Keratinocyte (primary cell): ENCODE data around the gene LRRC4C. TPM values are rescaled to one million over a fixed set of nuclear protein-coding genes. Genes with fewer than 3 reads are reported as not detected.

Experiments used
- DNase-seq: peaks from one replicate; pipeline ENCODE4 v3.0.0-alpha.2; 2011; ENCODE audit warnings: low read depth, missing footprints, low spot score
- FAIRE-seq: peaks from 2 replicates; lab custom pipeline; 2011; peaks lifted over from hg19 to GRCh38; lab: Jason Lieb, UNC
- H2AFZ ChIP-seq: 2 replicates; pipeline ENCODE4 v1.6.0; 2012; ENCODE audit warnings: low read length, control low read depth, inconsistent platforms; ENCODE audit not compliant: control insufficient read depth
- H3K27ac ChIP-seq: 2 replicates; pipeline ENCODE4 v1.5.1; 2011; ENCODE audit warnings: low read length; ENCODE audit not compliant: control insufficient read depth, insufficient read depth
- H3K27me3 ChIP-seq: 3 replicates; pipeline ENCODE4 v1.6.0; 2011; ENCODE audit warnings: low read length; ENCODE audit not compliant: control insufficient read depth, insufficient read depth; ENCODE audit errors: extremely low read depth
- H3K36me3 ChIP-seq, 2 experiments: 2 replicates in 1 of 2; 3 replicates in 1 of 2; pipeline ENCODE4 v1.5.1; 2011; ENCODE audit warnings: low read length in 2 of 2, mild to moderate bottlenecking in 1 of 2; ENCODE audit not compliant: control insufficient read depth in 2 of 2, insufficient read depth in 2 of 2; ENCODE audit errors: extremely low read depth in 1 of 2
- H3K4me1 ChIP-seq: 3 replicates; pipeline ENCODE4 v1.5.1; 2011; ENCODE audit warnings: low read length; ENCODE audit not compliant: control insufficient read depth, insufficient read depth; ENCODE audit errors: extremely low read depth
- H3K4me2 ChIP-seq: 3 replicates; pipeline ENCODE4 v1.6.0; 2011; ENCODE audit warnings: low read depth, low read length; ENCODE audit not compliant: control insufficient read depth, insufficient read depth; ENCODE audit errors: extremely low read depth
- H3K4me3 ChIP-seq, 3 experiments: fragments of 200-600 bp in 1 of 3; sonication (generic) in 1 of 3; 2 replicates in 2 of 3; 3 replicates in 1 of 3; pipeline ENCODE4 v1.5.1; 2011 to 2016; ENCODE audit warnings: low read length in 3 of 3, mild to moderate bottlenecking in 3 of 3, control low read depth in 2 of 3, inconsistent platforms in 1 of 3, low read depth in 1 of 3, mixed read lengths in 1 of 3, mixed run types in 1 of 3, moderate library complexity in 1 of 3; ENCODE audit not compliant: control insufficient read depth in 2 of 3, insufficient read depth in 2 of 3; ENCODE audit errors: extremely low read depth in 1 of 3
- H3K79me2 ChIP-seq: 2 replicates; pipeline ENCODE4 v1.6.0; 2012; ENCODE audit warnings: low read length; ENCODE audit not compliant: control insufficient read depth, insufficient read depth
- H3K9ac ChIP-seq: 3 replicates; pipeline ENCODE4 v1.6.0; 2011; ENCODE audit warnings: low read length; ENCODE audit not compliant: control insufficient read depth, insufficient read depth; ENCODE audit errors: extremely low read depth
- H3K9me1 ChIP-seq: 3 replicates; pipeline ENCODE4 v1.6.0; 2011; ENCODE audit warnings: low read length; ENCODE audit not compliant: control insufficient read depth, insufficient read depth; ENCODE audit errors: extremely low read depth
- H3K9me3 ChIP-seq: 2 replicates; pipeline ENCODE4 v1.5.1; 2012; ENCODE audit warnings: low read depth, low read length; ENCODE audit not compliant: control insufficient read depth
- H4K20me1 ChIP-seq: 3 replicates; pipeline ENCODE4 v1.6.0; 2011; ENCODE audit warnings: low read length; ENCODE audit not compliant: control insufficient read depth, insufficient read depth; ENCODE audit errors: extremely low read depth
- CTCF ChIP-seq, 3 experiments: IDR thresholded peaks in 1 of 3; conservative IDR thresholded peaks in 1 of 3; optimal IDR thresholded peaks in 1 of 3; 2 replicates in 2 of 3; 3 replicates in 1 of 3; pipeline versions ENCODE3 to v1.5.1; 2011; ENCODE audit warnings: low read length in 3 of 3, mild to moderate bottlenecking in 3 of 3, moderate library complexity in 2 of 3, control low read depth in 1 of 3, inconsistent platforms in 1 of 3; ENCODE audit not compliant: insufficient read depth in 2 of 3; ENCODE audit errors: extremely low read depth in 1 of 3
- EZH2 ChIP-seq: IDR thresholded peaks from one replicate; pipeline ENCODE4 v1.6.1; 2012; ENCODE audit warnings: inconsistent platforms, mild to moderate bottlenecking, low read length, moderate library complexity
- dilution Hi-C: fragments of 300-500 bp; cut with MboI; formaldehyde crosslinking; loops from one replicate; pipeline ENCODE4 v1.7.0; 2020; ENCODE audit warnings: low sequenced_read_pairs; ENCODE audit not compliant: extremely low pct_ligation_motif_present
- polyA plus RNA-seq, 5 experiments: library from polyadenylated mRNA; depleted of rRNA in 3 of 5; stranded (reverse) in 3 of 5; stranded (forward) in 1 of 5; unstranded in 1 of 5; fragments of >200 nt; gene quantifications; 1 replicate in 1 of 5; 2 replicates in 3 of 5; 3 replicates in 1 of 5; pipeline versions ENCODE4 v1.2.1 to v1.2.3, GENCODE V29; 2011 to 2012; ENCODE audit warnings: missing spikeins in 2 of 5, low read depth in 1 of 5, low replicate concordance in 1 of 5

Gene LRRC4C
- polyA plus RNA-seq, 1 donor (not counting 4 experiments of a cell fraction or from before 2014, with no cell fraction given) = not detected

- Histone ChIP-seq H3K36me3 (no peaks in the 10 kb centered on the region), H3K9me1 (no peaks in the 10 kb centered on the region), H3K4me1 (no peaks in the 10 kb centered on the region), H2AFZ (no peak overlapping the region), H3K4me2 (no peak overlapping the region), H3K9ac (no peak overlapping the region), H4K20me1 (no peaks in the 10 kb centered on the region), H3K4me3 (no peak overlapping the region), H3K27me3 (no peaks in the 10 kb centered on the region), H3K9me3 (no peaks in the 10 kb centered on the region), H3K27ac (no peak overlapping the region), H3K79me2 (no peaks in the 10 kb centered on the region)
- TF ChIP-seq EZH2 (no peak), CTCF (optimal IDR thresholded peaks at IDR 0.05 in 1 of 3, IDR thresholded peaks at IDR 0.05 in 1 of 3, conservative IDR thresholded peaks at IDR 0.05 in 1 of 3; ENCODE audit: extremely low read depth in 1 of 3, insufficient read depth in 2 of 3, low read length in 3 of 3) (no peak)
- DNase-seq (no peak), FAIRE-seq (no peak)
- dilution Hi-C loops = no loop called here
These were observed 471.5 kb downstream of the LRRC4C start for GRCh38 chr11:40987776-40988435.

DNA sequence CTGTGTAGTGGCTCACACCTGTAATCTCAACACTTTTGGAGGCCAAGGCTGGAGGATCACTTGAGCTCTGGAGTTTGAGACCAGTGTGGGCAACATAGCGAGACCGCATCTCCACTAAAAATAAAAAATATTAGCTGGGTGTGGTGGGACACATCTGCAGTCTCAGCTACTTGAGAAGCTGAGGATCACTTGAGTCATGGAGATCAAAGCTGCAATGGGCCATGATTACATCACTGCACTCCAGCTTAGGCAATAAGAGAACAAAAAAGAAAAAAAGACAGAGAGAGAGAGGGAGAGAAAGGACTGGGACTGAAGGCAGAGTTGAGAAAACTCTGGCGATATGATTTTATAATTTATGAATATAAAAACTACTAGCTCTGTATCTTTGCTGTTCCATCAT is 473.1 kb downstream of the LRRC4C start:
- DNase-seq (no peak), FAIRE-seq (no peak)
- Histone ChIP-seq H3K9me1 (no peaks in the 10 kb centered on the region), H2AFZ (no peak overlapping the region), H3K36me3 (no peaks in the 10 kb centered on the region), H4K20me1 (no peaks in the 10 kb centered on the region), H3K9me3 (no peaks in the 10 kb centered on the region), H3K4me2 (no peak overlapping the region), H3K27me3 (no peaks in the 10 kb centered on the region), H3K79me2 (no peaks in the 10 kb centered on the region), H3K27ac (no peak overlapping the region), H3K4me1 (no peaks in the 10 kb centered on the region), H3K9ac (no peak overlapping the region), H3K4me3 (no peak overlapping the region)
- dilution Hi-C loops = no loop called here
- TF ChIP-seq CTCF (optimal IDR thresholded peaks at IDR 0.05 in 1 of 3, IDR thresholded peaks at IDR 0.05 in 1 of 3, conservative IDR thresholded peaks at IDR 0.05 in 1 of 3; ENCODE audit: extremely low read depth in 1 of 3, insufficient read depth in 2 of 3, low read length in 3 of 3) = no peak
- no peak for TF ChIP-seq EZH2
